HG02938 (cell line): ENCODE results near the gene HSD17B12.

Experiments
- ATAC-seq: cut with Tn5 transposase; IDR thresholded peaks from one replicate; pipeline ENCODE4 v1.9.1; 2021; ENCODE audit warnings: mild to moderate bottlenecking, moderate library complexity; ENCODE audit not compliant: unreplicated experiment

The HSD17B12 gene

GRCh38 chr11:43797337-43797736 lies 116.8 kb downstream of the HSD17B12 start:
- no peak for ATAC-seq

GRCh38 chr11:43797866-43798265 lies 117.3 kb downstream of the HSD17B12 start:
- ATAC-seq, result no peak

DNA sequence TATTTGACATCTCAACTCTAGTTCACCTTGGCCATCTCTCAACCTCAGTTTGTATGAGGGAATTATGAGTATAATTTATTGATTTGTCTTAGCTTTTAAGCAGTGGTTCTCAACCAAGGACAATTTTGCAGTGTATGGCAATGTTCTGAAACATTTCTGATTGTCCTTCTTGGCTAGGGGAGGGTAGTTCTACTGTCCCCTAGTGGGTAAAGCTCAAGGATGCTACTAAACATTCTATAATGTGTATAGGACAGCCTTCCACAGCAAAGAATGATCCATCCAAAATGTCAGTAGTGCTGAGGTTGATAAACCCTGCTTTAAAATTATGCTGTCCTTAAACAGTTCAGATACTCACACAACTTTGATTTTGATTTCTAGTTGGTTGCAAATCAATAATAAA lies 122.0 kb downstream of the HSD17B12 start:
- no peak for ATAC-seq

GRCh38 chr11:43803766-43804165 lies 123.2 kb downstream of the HSD17B12 start:
- ATAC-seq, result no peak

GRCh38 chr11:43806976-43807375 lies 126.4 kb downstream of the HSD17B12 start:
- ATAC-seq, result no peak

DNA sequence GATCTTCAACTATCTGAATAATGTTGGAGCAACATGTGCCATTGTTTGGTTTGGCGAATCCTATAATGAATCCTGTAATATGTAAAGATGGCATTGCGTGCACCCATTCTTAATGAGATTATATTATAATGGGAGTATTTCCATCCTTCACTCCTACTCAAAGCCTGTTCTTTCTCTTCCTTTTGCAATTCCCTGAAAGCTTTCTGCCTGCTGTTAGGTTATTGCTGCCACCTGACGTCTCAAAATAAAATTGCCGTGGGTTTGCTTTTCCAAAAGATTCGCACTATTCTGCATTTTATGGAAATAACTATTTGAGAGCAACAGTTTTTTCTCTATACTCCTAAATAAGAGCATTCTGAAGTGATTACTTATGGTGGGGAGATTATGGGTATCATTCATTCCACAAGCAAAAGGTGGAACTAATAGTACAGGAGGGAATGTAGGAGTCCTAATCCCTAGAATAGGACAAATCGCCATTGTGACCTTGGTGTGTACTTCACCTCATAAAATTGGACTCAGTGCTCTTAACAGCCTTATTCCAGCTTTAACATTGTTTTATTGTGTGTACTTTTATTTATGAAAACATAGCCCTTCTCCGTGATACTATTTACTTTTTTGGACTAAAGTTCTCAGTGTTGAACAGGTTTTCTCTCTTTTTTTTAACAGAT lies 130.5 kb downstream of the HSD17B12 start:
- ATAC-seq, result no peak

DNA sequence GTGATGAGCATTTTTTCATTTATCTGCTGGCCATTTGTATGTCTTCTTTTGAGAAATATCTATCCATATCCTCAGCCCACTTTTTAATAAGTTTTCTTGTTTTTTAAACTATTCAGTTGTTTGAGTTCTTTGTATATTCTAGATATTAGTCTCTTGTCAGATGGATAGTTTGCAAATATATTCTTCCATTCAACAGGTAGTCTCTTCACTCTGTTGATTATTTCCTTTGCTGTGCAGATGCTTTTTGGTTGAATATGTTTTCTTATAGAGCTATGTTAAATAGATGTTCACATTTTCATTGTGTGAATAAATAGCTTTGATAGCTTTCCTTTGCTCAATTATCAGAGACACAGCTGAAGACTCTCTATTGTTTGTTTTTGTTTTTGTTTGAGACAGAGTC lies 131.9 kb downstream of the HSD17B12 start:
- no peak for ATAC-seq

DNA sequence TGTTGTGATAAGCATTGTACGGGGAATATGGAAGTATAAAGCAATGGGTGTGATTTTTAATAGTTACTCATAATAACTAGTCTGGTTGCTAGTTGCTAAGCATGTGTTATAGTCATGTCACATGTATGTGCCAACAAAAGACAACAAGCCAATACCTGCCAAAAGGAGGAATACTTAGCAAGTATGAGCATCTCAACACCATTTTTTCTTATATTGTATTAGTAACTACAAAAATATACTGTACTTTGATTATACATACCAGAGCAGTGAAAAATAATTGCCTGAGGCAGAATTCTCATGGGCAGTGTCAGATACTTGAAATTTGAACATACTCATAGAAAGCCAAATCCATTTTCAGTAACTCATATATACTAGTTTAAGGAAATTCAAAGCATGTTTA lies 137.7 kb downstream of the HSD17B12 start:
- ATAC-seq, result no peak

DNA sequence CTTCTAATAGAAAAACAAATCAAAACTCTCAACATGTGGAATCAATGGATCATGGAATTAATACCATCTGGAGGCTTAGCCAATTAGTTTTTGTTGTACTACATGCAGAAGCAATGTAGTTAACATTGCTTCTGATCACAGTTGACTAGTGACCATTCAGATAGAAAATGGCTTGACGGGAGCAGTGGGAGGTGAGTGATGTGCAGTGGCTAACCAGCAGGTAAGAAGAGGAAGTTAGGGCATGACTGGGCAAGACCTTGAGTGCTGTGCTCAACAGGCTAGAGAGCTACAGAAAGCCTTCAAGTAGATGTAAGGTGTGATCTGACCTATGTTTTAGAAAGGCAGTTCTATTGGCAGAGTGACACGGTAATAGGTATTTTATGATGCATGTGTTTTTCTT lies 139.4 kb downstream of the HSD17B12 start:
- no peak for ATAC-seq

GRCh38 chr11:43823316-43823715 lies 142.8 kb downstream of the HSD17B12 start:
- ATAC-seq, result no peak

- no peak for ATAC-seq
Observed at GRCh38 chr11:43823851-43824250, 143.3 kb downstream of the HSD17B12 start.

DNA sequence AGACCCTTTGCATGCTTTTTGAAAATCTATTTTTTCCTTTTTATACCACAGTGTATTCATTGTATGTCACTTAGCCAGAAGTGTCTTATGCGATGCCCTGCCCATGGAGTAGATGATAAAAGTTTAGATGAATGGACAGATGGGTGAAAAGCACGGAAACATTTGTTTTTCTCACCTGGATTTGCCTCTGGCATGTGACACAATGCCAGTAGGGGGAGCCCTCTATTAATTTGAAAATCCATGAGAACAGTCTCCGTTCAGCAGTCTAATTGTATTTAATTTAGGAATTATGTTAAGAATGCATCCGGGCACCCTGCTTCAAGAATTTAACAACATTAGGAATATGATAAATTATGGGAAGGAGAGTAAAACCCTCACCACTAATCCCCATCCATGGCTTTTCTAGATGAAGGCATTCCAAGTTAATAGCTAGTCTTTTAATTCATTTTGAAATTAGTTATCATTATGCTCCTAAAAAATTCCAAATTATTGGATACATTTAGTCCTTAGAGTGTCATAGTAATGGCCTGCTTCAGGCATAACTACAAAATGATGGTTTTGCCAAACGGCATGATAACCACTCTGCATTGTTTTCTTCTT lies 144.8 kb downstream of the HSD17B12 start:
- ATAC-seq, result no peak

- ATAC-seq, result no peak
Observed at GRCh38 chr11:43830928-43831440, 150.4 kb downstream of the HSD17B12 start.

- no peak for ATAC-seq
Observed at GRCh38 chr11:43832536-43832935, 152.0 kb downstream of the HSD17B12 start.

DNA sequence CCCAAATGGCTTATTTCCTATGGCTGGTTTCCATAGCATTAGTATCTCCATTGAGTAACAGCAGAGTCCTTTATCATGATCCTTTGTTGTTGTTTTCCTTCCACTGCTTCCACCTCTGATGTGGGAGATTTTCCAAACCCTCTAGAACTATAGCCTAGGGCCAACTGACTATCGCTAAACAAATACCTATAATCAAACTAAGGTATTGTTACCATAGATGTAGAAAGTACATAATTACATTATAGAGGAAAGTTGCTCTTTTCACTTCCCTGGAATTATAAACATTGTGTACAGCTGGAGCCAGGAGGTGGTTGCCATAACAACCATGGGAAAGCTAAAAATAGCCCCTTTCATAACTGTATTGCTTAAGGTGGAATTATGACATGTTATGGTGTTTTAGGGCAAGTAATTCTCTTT lies 153.1 kb downstream of the HSD17B12 start:
- ATAC-seq, result no peak

- ATAC-seq, result no peak
Observed at GRCh38 chr11:43834286-43834685, 153.7 kb downstream of the HSD17B12 start.

DNA sequence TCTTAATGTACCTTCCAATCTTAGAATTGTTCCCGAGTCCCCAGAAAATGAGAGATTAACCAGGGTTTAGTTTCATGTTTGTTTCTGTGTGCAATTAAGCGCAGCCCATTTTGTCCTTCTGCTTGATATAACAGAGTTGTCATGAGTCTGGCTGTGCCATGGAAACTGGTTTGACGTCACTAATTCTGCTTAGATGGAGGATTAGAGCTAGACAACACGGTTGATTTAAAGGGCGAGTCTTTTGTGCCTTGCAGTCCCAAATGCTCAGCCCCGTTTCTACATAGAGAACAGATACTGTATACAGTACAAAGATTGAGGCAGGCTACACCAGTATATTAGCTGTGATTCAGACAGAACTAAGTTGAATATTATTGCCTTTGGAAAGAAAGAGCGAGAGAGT lies 154.6 kb downstream of the HSD17B12 start:
- ATAC-seq, result no peak

DNA sequence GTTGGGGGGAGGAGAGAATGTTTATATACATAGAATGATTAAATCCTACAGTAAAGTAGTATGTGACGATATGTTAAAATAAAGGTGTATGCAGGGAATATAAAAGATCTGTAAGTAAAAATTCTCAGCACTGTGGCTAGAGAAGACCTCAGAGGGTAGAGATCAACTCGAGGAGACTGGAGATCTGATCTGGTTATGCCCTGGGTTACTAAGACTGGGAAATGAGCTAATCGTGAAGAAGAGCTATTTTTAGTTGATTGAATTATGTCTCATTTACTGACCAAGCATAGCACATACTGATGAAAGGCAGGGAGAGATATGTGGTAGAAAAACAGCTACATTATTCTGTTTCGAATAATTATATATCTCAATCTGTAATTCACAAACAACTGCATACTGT lies 157.3 kb downstream of the HSD17B12 start:
- no peak for ATAC-seq

- ATAC-seq, result no peak
Observed at GRCh38 chr11:43842021-43842420, 161.5 kb downstream of the HSD17B12 start.

- no peak for ATAC-seq
Observed at GRCh38 chr11:43845816-43846215, 165.3 kb downstream of the HSD17B12 start.

GRCh38 chr11:43852057-43852636 lies 171.6 kb downstream of the HSD17B12 start:
- ATAC-seq, result peak; percentile 61

DNA sequence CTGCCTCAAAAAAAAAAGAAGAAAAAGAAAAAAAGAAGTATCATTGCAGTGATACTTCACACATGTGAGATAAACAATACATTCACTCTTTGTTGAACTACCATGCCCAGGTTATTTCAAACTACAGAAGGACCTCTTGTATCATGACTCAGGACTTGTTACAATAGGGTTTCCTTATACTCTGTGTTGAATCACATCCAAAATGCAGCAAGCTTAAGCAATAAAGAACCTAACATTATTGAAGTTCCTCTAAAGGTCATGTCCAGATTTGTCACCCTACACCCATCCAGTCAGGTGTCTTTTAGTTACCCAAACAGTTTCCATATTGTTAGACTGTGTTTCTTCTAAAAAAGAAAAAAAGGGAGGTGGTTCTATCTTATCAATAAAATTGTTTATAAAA lies 173.2 kb downstream of the HSD17B12 start:
- no peak for ATAC-seq
